HG03095 (cell line): ENCODE data around the gene BHLHE23.
"Not testable (repeated sequence)": the region's sequence is repeated elsewhere in the genome, so short reads cannot be mapped to it uniquely, and the experiment has no call there.

Experiments used
- ATAC-seq: cut with Tn5 transposase; IDR thresholded peaks from one replicate; pipeline ENCODE4 v1.9.1; 2021; ENCODE audit warnings: moderate library complexity; ENCODE audit not compliant: unreplicated experiment

Gene BHLHE23

DNA sequence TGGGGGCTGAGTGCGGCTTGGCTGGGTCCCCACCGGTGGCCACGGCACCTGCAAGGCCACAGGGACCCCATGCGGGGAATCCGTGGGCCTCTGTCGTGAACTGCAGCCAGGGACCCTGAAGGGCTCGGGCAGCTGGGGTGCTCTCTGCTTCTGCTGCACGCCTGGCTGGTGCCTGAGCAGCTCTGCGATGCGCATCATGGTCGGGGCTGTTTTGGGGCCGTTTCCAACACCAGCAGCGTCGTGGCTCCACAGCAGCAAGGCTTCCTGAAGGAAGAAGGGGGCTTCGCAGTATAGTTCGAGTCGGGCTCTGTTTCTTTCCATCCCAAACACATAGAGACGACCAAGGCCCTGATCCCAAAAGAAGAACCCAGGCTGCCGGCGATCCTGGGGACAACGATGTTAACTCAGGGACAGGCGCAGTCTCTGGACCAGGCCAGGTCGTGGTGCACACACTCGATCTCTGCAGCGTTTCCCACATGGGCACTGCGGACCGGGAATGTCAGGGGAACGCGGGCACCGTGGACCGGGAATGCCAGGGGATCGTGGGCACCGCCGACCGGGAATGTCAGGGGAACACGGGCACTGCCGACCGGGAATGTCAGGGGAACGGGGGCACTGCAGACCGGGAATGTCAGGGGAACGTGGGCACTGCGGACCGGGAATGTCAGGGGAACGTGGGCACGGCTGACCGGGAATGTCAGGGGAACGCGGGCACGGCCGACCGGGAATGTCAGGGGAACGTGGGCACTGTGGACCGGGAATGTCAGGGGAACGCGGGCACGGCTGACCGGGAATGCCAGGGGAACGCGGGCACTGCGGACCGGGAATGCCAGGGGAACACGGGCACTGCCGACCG is 36.8 kb upstream of the BHLHE23 start:
- ATAC-seq, result no peak

DNA sequence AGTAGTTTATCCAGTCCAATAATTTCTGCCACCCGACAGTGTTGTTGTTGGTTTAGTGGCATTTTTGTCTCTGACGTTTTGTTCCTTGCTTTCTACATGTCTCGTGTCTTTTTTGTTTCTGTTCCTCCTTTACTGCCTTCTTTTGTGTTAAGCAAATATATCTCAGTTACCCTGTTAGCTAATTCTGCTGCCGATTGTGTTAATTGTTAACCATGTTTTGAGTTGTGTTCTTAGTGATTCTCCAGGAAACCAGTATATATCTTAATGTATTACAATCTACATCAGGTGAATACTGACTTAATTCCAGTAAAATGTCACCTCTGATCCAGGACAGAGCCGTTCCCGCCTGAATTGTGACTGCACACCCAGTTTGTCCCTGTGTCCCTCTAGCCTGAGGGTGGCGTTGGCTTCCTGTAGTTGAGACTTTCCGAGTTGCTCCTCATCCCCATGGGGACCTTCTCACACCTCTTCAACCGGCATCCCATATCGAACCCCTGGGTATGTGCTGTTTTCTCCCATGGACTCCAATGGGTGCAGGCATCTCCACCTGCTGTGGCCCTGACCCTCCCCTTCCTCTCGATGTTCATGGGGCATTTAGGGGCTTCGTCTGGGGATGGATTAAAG is 35.8 kb upstream of the BHLHE23 start:
- ATAC-seq, result no peak

GRCh38 chr20:63041776-63042175 is 35.0 kb upstream of the BHLHE23 start:
- ATAC-seq, result no peak

DNA sequence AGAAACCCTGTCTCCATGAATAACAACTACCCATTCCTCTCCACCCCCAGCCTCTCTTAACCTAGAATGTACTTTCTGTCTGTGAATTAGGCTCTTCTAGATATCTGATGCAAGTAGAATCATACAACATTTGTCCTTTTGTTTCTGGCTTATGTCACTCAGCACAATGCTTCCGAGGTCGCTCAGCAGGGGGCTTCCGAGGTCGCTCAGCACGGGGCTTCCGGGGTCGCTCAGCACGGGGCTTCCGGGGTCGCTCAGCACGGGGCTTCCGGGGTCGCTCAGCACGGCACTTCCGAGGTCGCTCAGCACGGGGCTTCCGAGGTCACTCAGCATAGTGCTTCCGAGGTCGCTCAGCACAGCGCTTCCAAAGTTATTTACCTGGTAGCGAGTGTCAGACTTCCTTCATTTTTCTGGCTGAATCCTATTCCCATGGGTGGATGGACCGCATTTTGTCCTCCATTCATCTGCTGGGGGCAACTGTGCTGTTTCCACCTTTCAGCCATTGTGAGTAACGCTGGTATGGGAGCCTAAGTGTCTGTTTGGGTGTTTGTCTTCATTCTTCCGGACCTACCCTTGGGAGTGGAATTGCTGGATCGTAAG is 31.0 kb upstream of the BHLHE23 start:
- ATAC-seq, result no peak

DNA sequence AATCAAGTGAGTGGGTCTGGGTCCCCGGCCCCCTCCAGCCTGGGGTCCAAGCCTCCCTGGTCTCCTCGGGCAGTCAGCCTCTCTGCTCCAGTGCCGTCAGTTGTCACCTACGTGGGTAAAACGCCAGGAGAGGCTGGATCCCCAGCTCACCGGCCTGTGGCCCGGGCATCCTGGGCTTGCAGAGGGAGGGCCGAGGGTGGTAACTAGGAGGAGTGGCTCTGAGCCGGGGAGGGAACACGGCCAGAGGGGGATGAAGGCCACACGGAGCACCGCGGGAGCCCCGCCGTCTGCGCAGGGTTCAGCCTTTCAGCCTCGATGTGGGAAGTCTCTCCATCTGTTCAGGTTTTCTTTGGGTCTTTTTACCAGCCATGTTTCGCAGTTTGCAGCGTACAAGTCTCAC is 29.5 kb upstream of the BHLHE23 start:
- no peak for ATAC-seq

GRCh38 chr20:63035603-63036185 is 28.9 kb upstream of the BHLHE23 start:
- ATAC-seq, result no peak

DNA sequence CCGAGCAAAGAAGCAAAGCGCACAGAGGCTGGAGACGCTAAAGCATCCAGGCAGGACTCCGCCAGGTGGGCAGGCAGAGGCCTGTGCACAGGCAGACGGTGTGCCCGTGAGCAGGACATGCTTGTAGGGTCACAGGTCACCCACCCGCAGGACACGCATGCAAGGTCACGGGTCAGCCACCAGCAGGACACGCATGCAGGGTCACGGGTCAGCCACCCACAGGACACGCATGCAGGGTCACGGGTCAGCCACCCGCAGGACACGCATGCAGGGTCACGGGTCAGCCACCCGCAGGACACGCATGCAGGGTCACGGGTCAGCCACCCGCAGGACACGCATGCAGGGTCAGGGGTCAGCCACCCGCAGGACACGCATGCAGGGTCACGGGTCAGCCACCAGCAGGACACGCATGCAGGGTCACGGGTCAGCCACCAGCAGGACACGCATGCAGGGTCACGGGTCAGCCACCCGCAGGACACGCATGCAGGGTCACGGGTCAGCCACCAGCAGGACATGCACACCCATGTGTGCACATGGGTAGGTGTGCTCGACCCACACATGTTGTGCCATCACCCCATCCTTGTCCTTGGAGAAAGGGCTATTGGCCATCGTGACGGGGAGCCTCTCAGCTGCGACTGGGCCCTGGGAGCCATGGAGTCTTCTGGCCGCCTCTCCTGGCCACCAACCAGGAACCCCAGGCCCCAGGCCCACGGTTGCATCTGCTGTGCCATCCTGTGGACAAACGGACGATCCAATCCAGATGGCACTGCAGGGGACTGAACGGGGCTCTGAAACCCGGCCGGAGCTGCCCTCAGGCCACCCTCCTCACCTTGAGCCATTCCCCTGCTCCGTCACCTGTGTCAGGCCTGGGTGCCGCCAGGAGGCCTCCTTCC is 28.2 kb upstream of the BHLHE23 start:
- not testable (repeated sequence) for ATAC-seq

DNA sequence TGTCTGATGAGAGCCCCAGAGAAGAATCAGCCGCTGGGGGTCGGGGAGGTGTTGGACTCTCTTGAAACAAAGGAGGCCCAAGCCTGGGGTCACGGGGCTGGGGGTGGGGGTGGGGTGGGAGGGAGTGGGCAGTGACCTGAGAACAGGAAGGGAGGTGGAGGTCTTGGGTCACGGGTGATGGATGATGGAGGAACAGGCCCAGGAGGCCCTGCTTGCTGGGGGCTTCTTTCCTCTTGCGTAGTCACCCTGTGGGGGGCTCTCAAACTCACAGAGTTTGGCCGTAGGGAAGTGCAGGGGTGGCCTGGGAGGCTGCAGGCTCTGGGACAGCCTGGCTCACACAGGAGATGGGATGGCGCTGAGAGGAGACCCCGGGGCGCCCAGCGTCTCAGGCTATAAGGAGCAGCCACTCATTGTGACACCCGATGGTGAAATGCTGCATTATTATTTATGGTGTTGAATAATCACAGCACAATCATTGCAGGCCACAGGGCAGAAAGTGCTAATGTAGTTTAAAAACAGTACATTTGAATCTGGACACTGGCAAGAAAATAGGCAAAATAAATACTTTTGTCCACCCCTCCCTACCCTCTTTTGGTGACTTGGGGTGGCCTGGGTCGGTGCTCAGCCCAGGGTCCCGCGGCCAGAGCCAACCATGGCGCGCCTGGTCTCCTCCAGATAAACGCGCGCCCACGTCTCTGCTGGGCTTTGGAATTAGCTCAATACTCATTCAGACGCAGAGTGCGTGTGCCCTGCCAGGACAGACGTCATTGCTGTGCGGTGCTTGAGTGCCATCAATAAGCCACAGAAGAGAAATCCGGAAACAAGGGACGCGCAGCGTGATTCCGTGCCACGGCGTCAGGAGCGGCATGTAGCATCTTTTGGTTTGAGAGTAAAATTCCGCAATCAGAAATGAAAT is 27.3 kb upstream of the BHLHE23 start:
- ATAC-seq, result no peak

DNA sequence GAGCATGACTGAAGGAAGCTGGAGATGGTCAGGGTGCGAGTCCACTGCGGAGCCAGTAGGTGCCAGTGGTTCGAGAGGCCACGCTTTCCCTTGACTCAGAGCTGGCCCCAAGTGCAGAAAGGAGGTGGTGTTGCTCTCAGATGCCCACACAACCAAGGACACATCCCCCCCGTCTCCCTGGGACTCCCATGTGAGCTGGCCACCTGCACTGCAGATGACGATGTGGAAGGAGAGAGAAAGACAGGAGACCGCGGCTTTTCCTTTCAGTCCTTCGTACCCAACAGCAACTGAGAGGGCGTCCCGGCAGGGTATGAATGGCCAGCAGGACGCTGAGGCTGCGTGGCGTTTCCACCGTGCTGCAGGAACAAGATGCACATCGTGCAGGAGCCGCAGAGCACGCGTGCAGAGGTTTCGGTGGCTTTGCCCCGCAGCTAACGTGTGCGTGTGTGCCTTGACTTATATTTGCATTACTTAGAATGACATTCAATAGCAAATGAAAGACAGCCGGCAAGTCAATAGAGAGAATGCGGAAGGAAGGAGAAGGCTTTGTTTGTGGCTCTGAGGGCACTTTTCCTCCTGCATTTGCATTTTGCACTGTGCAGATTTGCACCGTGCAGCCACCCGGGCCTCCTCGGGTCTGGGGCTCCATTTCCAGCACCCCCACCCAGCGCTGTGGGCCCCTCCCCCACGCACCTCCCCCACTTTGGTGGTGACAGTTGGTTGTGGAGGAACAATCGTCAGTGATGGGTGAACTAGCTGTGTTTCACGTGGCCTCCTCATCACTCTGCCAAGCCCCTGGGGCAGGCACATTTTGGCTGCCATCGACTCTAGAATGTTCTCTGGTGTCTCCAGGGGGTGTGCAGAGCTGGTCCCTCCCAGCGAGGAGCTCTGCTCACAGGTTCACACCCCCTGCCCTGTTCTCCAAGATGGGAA is 26.4 kb upstream of the BHLHE23 start:
- no peak for ATAC-seq

GRCh38 chr20:63032026-63032800 is 25.4 kb upstream of the BHLHE23 start:
- ATAC-seq, result no peak

GRCh38 chr20:63031251-63032014 is 24.7 kb upstream of the BHLHE23 start:
- ATAC-seq, result no peak

DNA sequence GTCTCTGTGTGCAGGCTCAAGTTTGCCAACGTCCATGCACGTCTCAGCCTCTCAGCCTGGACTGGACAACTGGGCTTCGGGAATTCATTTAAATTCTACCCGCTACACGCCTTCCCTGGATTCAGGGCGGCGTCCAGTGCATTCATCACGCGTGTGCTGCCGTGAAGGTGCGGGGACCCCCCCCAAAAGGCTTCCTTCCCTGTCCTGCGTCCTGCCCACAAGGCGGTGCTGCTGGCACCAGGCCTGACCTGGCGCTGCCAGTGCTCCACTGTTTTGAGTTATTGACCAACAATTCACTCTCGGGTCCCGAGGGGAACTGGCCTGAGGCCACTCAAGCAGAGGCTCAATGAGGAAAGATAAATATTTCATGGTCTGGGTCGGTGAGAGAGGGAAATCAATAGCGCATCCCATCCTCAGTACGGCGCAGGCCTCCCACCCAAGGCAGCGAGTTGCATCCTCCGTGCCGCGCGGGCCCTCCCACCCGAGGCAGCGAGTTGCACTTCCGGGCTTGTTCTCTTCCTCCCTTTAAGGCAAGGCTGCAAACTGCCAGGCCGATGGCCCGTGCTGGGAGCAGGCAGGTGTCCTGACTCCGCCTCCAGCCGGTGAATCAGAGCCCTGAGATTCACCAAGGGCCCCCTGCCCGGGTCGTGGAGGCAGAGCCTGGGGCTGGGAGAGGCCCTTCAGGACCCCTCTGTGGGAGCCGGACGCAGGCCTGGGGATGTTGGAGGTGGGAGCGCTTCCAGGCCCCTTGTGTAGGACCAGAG is 22.8 kb upstream of the BHLHE23 start:
- ATAC-seq, result no peak

DNA sequence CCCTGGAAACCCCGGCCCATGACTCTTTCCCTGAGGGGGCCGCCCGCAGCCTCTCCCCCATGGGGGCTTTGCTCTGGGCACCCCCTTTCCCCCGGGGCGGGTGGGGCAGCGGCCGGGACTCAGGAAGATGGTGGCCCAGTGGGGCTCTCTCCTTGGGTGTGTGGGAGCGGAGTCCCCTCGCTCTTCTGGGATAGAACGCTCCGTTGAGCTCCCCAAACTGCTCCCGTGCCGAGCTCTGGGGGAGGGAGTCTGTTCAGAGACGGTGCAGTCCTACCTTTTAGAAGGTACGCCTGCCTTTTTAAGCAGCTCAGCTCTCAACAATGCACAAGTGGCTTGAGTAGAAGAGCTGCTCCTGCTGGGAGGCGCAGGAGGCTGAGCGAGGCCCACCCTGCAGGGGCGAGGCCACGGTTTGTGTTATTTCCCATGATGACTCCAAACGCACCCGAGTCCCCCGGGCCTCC is 21.7 kb upstream of the BHLHE23 start:
- ATAC-seq, result no peak

DNA sequence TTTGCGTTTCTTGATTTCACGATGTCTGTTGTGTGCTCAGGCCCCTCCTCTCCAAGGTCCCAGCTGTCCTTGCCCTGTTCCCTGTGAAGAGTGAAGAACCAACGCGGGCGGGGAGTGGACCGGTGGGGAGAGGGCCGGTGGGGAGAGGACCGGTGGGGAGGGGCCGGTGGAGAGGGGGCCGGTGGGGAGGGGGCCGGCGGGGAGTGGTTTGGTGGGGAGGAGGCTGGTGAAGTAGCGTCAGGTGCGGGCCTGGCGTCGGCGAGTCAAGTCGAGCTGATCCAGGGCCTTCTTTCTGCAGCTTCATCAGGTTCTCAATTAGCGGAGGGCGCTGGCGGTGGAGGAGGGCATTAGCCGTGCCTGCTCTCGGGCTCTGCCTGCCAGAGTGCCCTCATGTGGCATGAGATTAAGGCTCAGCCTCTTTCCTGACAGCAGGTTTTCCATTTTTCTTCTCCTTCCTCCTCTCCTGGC is 21.2 kb upstream of the BHLHE23 start:
- ATAC-seq, result no peak

DNA sequence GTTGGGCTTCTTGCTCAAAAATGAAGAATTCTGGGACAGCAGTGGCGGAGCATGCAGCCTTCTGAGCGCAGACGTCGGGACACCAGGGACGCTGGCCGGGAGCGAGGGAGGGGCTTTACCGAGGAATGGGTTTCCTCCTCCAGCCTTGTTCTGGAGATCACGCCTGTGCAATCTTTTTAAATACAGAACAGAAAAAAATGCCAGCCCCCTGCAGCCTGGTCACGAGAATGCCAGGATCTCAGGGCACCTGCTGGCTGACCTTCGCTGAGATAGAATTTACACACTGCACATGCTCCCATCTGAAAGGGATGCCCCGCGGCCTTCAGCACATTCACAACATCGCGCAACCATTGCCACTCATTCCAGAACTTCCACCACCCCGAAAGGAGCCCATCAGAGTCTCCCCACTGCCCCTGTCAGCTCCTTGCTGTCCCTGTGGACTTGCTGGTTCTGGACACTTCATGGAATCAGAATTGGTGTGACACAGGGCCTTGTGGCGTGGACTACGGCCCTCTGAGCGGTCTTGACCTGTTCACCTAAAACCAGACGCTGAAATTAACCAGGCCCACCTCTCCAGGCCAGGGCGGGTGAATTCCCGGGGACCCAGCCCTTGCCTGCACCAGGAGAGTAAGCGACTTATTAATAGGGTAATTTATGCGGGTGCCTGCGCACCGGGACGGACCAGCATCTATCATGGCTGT is 20.6 kb upstream of the BHLHE23 start:
- ATAC-seq, result no peak
